SH-SY5Y (cell line): Measurements from ENCODE around the gene DNAH2.

Experiments
- GATA2 ChIP-seq: IDR thresholded peaks from 2 replicates; pipeline ENCODE4 v1.6.1; 2011; ENCODE audit warnings: mild to moderate bottlenecking, low read depth, low read length
- GATA3 ChIP-seq: IDR thresholded peaks from 2 replicates; pipeline ENCODE4 v1.6.1; 2011; ENCODE audit warnings: low read depth, mild to moderate bottlenecking, low read length, moderate library complexity

- TF ChIP-seq GATA3 (no peak), GATA2 (no peak)
These were observed 134.7 kb downstream of the DNAH2 start for GRCh38 chr17:7852262-7852670.
